ENCODE measurements around the gene DHRS13. TPM values are rescaled to one million over a fixed set of nuclear protein-coding genes. Genes with fewer than 3 reads are reported as not detected.

DHRS13 gene
- total and polyA plus RNA-seq, 4 donors, result 5.0 to 91.6 (median 11.0) TPM

- TF ChIP-seq, protein P1, sequence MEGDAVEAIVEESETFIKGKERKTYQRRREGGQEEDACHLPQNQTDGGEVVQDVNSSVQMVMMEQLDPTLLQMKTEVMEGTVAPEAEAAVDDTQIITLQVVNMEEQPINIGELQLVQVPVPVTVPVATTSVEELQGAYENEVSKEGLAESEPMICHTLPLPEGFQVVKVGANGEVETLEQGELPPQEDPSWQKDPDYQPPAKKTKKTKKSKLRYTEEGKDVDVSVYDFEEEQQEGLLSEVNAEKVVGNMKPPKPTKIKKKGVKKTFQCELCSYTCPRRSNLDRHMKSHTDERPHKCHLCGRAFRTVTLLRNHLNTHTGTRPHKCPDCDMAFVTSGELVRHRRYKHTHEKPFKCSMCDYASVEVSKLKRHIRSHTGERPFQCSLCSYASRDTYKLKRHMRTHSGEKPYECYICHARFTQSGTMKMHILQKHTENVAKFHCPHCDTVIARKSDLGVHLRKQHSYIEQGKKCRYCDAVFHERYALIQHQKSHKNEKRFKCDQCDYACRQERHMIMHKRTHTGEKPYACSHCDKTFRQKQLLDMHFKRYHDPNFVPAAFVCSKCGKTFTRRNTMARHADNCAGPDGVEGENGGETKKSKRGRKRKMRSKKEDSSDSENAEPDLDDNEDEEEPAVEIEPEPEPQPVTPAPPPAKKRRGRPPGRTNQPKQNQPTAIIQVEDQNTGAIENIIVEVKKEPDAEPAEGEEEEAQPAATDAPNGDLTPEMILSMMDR (IDR thresholded peaks at IDR 0.05; ENCODE audit: low read depth, low read length, missing input control), result no peak
- TF ChIP-seq SP1 (IDR thresholded peaks at IDR 0.05), result no peak
- no peak for TF ChIP-seq MAX (IDR thresholded peaks at IDR 0.05)
- no peak for TF ChIP-seq YY1 (IDR thresholded peaks at IDR 0.05)
- no peak for TF ChIP-seq HNF4A (conservative IDR thresholded peaks at IDR 0.05)
These were observed 44.0 kb downstream of the DHRS13 start (continued) for GRCh38 chr17:28858801-28859355.

DNA sequence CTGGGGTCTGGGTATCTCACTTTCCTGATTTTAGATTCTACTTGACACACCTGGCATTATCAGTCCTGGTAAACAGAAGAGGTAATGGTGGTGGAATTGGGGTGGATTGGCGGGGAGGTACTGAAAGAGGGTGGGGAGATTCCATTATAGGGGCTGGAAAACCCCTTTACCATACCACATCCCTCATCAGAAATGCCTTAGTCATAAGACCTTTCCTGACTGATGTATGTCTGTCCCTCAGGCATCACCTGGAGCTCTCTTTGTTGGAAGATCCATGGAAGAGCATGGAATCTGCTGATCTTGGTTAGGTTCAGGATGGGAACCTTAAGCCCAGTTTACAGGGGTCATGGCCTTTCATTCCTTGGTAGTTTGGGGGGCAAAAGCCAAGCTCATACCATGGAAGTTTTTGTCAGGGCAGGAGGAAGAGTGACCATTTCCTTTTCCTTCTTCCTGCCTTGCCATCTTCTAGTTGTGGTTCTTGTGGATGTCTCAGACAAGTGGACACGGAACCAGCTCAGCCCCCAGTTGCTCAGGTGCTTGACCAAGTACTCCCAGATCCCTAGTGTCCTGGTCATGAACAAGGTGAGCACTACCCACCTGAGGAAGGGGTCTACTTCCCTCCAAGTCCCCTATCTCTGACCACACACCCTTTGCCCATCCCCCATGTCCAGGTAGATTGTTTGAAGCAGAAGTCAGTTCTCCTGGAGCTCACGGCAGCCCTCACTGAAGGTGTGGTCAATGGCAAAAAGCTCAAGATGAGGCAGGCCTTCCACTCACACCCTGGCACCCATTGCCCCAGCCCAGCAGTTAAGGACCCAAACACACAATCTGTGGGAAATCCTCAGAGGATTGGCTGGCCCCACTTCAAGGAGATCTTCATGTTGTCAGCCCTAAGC, 44.7 kb downstream of the DHRS13 start:
- 94% methylated on average over 3 of the region's 3 CpGs for WGBS
- Histone ChIP-seq H3K36me3 (ENCODE audit: control insufficient read depth in 4 of 4, insufficient read depth in 3 of 4, low read depth in 1 of 4, low read length in 3 of 4) (peaks cover 4 to 33% (median 21%) of the 10 kb centered on the region in 4 donors), H3K4me3 (ENCODE audit: low read depth in 1 of 3, low read length in 3 of 3) (no peak overlapping the region), H3K9ac (ENCODE audit: low read depth in 1 of 2, low read length in 2 of 2) (no peak overlapping the region), H3K27me3 (ENCODE audit: control insufficient read depth in 4 of 4, insufficient read depth in 4 of 4, low read length in 3 of 4) (no peaks in the 10 kb centered on the region), H3K27ac (ENCODE audit: low read depth in 1 of 2, low read length in 2 of 2) (no peak overlapping the region), H3K9me3 (ENCODE audit: control insufficient read depth in 4 of 4, low read length in 3 of 4) (no peaks in the 10 kb centered on the region), H3K4me1 (ENCODE audit: control insufficient read depth in 4 of 4, insufficient read depth in 4 of 4, low read length in 3 of 4) (peaks cover 1 to 18% (median 11%) of the 10 kb centered on the region in 4 donors)
- no peak for DNase-seq (ENCODE audit: low spot score)
- TF ChIP-seq RAD21 (IDR thresholded peaks at IDR 0.05), result no peak
- TF ChIP-seq RXRA (IDR thresholded peaks at IDR 0.05), result no peak
- TF ChIP-seq FOXA2 (IDR thresholded peaks at IDR 0.05), result no peak
- TF ChIP-seq, protein P2, sequence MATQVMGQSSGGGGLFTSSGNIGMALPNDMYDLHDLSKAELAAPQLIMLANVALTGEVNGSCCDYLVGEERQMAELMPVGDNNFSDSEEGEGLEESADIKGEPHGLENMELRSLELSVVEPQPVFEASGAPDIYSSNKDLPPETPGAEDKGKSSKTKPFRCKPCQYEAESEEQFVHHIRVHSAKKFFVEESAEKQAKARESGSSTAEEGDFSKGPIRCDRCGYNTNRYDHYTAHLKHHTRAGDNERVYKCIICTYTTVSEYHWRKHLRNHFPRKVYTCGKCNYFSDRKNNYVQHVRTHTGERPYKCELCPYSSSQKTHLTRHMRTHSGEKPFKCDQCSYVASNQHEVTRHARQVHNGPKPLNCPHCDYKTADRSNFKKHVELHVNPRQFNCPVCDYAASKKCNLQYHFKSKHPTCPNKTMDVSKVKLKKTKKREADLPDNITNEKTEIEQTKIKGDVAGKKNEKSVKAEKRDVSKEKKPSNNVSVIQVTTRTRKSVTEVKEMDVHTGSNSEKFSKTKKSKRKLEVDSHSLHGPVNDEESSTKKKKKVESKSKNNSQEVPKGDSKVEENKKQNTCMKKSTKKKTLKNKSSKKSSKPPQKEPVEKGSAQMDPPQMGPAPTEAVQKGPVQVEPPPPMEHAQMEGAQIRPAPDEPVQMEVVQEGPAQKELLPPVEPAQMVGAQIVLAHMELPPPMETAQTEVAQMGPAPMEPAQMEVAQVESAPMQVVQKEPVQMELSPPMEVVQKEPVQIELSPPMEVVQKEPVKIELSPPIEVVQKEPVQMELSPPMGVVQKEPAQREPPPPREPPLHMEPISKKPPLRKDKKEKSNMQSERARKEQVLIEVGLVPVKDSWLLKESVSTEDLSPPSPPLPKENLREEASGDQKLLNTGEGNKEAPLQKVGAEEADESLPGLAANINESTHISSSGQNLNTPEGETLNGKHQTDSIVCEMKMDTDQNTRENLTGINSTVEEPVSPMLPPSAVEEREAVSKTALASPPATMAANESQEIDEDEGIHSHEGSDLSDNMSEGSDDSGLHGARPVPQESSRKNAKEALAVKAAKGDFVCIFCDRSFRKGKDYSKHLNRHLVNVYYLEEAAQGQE (IDR thresholded peaks at IDR 0.05), result no peak
- TF ChIP-seq YY1 (IDR thresholded peaks at IDR 0.05), result no peak
- no peak for TF ChIP-seq FOXA1 (IDR thresholded peaks at IDR 0.05)
- no peak for TF ChIP-seq NR2F2 (IDR thresholded peaks at IDR 0.05)
- no peak for TF ChIP-seq JUND (IDR thresholded peaks at IDR 0.05)
- no peak for TF ChIP-seq EGR1 (IDR thresholded peaks at IDR 0.05; ENCODE audit: low read depth in 2 of 2)
- no peak for TF ChIP-seq SP1 (IDR thresholded peaks at IDR 0.05)
- TF ChIP-seq HNF4A (conservative IDR thresholded peaks at IDR 0.05), result no peak
- TF ChIP-seq MAX (IDR thresholded peaks at IDR 0.05), result no peak
- no peak for TF ChIP-seq HNF4G (IDR thresholded peaks at IDR 0.05)
